HCT116 (cell line): ENCODE results near the gene HGS. TPM values are rescaled to one million over a fixed set of nuclear protein-coding genes. Genes with fewer than 3 reads are reported as not detected.

Source experiments
- ATAC-seq: fragments of 200-7000 bp; cut with Tn5 transposase; 2 replicates; pipeline ENCODE4 v1.9.1; 2020; ENCODE audit warnings: mild to moderate bottlenecking, moderate library complexity
- BruUV-seq: library from RNA; stranded (reverse); fragments of 400-500 nt; replicated peaks from 2 replicates; lab custom pipeline; 2021; lab: Mats Ljungman, UMichigan
- CTCF ChIA-PET: fragments of 300-600 bp; sonication (Branson Sonifier 250); formaldehyde crosslinking; loops from one replicate; lab custom pipeline; 2021; ENCODE audit warnings: antibody characterized with exemption; lab: Charles Lee
- POLR2A ChIA-PET: fragments of 300-600, 350-600 bp; sonication (Branson Sonifier 250); formaldehyde crosslinking; loops from one replicate; lab custom pipeline; 2021; ENCODE audit warnings: antibody characterized with exemption; lab: Charles Lee
- RAD21 ChIA-PET, 2 experiments: fragments of 300-600 bp; sonication (Branson Sonifier 250); formaldehyde crosslinking; loops; one replicate each; lab custom pipeline; 2023; ENCODE audit warnings: low total read pairs in 2 of 2; ENCODE audit not compliant: uncharacterized antibody in 2 of 2, unreplicated experiment in 2 of 2, low non-redundant PET in 1 of 2; lab: Charles Lee
- DNase-seq: peaks from one replicate; pipeline ENCODE4 v3.0.0-alpha.2; 2010; ENCODE audit warnings: low read depth, low spot score
- H2AFZ ChIP-seq: fragments of 200-600 bp; shearing (Covaris generic), sonication (generic); 2 replicates; pipeline ENCODE4 v1.6.1; 2017; ENCODE audit warnings: low read depth, mixed run types, mixed read lengths, antibody characterized with exemption, low read length; ENCODE audit not compliant: poor library complexity, severe bottlenecking
- H3K27ac ChIP-seq: 2 replicates; pipeline ENCODE4 v1.5.1; 2012; ENCODE audit warnings: low read depth, low read length
- H3K27me3 ChIP-seq: fragments of 200-600 bp; sonication (generic); 2 replicates; pipeline ENCODE4 v1.6.1; 2016; ENCODE audit warnings: mixed run types, low read length, mixed read lengths; ENCODE audit not compliant: insufficient read depth
- H3K36me3 ChIP-seq, 2 experiments: fragments of 200-500 bp in 1 of 2; fragments of 200-600 bp in 1 of 2; sonication (Bioruptor generic) in 1 of 2; sonication (generic) in 1 of 2; 2 replicates each; pipeline versions ENCODE4 v1.5.1 to v1.6.1; 2014 to 2016; ENCODE audit warnings: low read length in 2 of 2, inconsistent platforms in 1 of 2, mixed read lengths in 1 of 2, mixed run types in 1 of 2; ENCODE audit not compliant: insufficient read depth in 2 of 2, control insufficient read depth in 1 of 2
- H3K4me1 ChIP-seq, 2 experiments: fragments of 200-600 bp in 1 of 2; sonication (generic) in 1 of 2; 2 replicates each; pipeline versions ENCODE4 v1.5.1 to v1.6.1; 2012 to 2017; ENCODE audit warnings: low read length in 2 of 2, inconsistent platforms in 1 of 2, mild to moderate bottlenecking in 1 of 2, mixed read lengths in 1 of 2, mixed run types in 1 of 2, moderate library complexity in 1 of 2; ENCODE audit not compliant: insufficient read depth in 2 of 2, control insufficient read depth in 1 of 2
- H3K4me2 ChIP-seq: fragments of 200-600 bp; sonication (generic); 2 replicates; pipeline ENCODE4 v1.6.1; 2017; ENCODE audit warnings: mixed run types, low read length, mixed read lengths
- H3K4me3 ChIP-seq, 2 experiments: fragments of 200-600 bp in 1 of 2; sonication (generic) in 1 of 2; replicated peaks in 1 of 2; 2 replicates each; pipeline ENCODE4 v1.5.1; 2011 to 2016; ENCODE audit warnings: low read length in 2 of 2, control low read depth in 1 of 2, low read depth in 1 of 2, mild to moderate bottlenecking in 1 of 2, mixed read lengths in 1 of 2, mixed run types in 1 of 2
- H3K79me2 ChIP-seq: fragments of 200-600 bp; sonication (generic); 2 replicates; pipeline ENCODE4 v1.6.1; 2017; ENCODE audit warnings: mild to moderate bottlenecking, mixed run types, low read length, moderate library complexity, mixed read lengths; ENCODE audit not compliant: insufficient read depth
- H3K9ac ChIP-seq: fragments of 200-600 bp; sonication (generic); 2 replicates; pipeline ENCODE4 v1.6.1; 2016; ENCODE audit warnings: low read length, mixed read lengths
- H3K9me2 ChIP-seq: fragments of 200-600 bp; sonication (generic), shearing (Covaris generic); 2 replicates; pipeline ENCODE4 v1.6.1; 2017; ENCODE audit warnings: mixed run types, mild to moderate bottlenecking, moderate library complexity; ENCODE audit not compliant: insufficient read depth
- H3K9me3 ChIP-seq, 2 experiments: fragments of 200-500 bp in 1 of 2; fragments of 200-600 bp in 1 of 2; sonication (Bioruptor generic) in 1 of 2; sonication (generic) in 1 of 2; 2 replicates each; pipeline ENCODE4 v1.6.1; 2014 to 2017; ENCODE audit warnings: low read length in 2 of 2, mixed read lengths in 2 of 2, inconsistent platforms in 1 of 2, low read depth in 1 of 2, mild to moderate bottlenecking in 1 of 2, mixed run types in 1 of 2, moderate library complexity in 1 of 2; ENCODE audit not compliant: control insufficient read depth in 1 of 2, insufficient read depth in 1 of 2
- H4K20me1 ChIP-seq: fragments of 200-600 bp; sonication (generic), shearing (Covaris generic); 2 replicates; pipeline ENCODE4 v1.6.1; 2017; ENCODE audit warnings: mixed run types, mild to moderate bottlenecking, moderate library complexity; ENCODE audit not compliant: insufficient read depth
- CBX3 ChIP-seq: IDR thresholded peaks from 2 replicates; pipeline ENCODE4 v1.6.1; 2012; ENCODE audit warnings: low read depth
- EZH2 ChIP-seq: fragments of 200-600 bp; sonication (generic); IDR thresholded peaks from 2 replicates; pipeline ENCODE4 v1.6.1; 2017; ENCODE audit warnings: antibody characterized with exemption, mixed run types
- EZH2phosphoT487 ChIP-seq: fragments of 200-600 bp; IDR thresholded peaks from 2 replicates; pipeline ENCODE4 v1.6.1; 2018; ENCODE audit warnings: antibody characterized with exemption, borderline replicate concordance
- POLR2A ChIP-seq: IDR thresholded peaks from 2 replicates; pipeline ENCODE4 v1.7.0; 2011; ENCODE audit warnings: borderline replicate concordance; ENCODE audit not compliant: insufficient read depth, insufficient read length; ENCODE audit errors: extremely low read depth
- RAD21 ChIP-seq: IDR thresholded peaks from 2 replicates; pipeline ENCODE4 v1.6.1; 2012; ENCODE audit warnings: low read depth, mild to moderate bottlenecking
- SIN3A ChIP-seq: IDR thresholded peaks from 2 replicates; pipeline ENCODE4 v1.6.1; 2012; ENCODE audit warnings: low read depth
- SP1 ChIP-seq: IDR thresholded peaks from 2 replicates; pipeline ENCODE4 v1.6.1; 2012; ENCODE audit warnings: low read depth
- SRF ChIP-seq: IDR thresholded peaks from 2 replicates; pipeline ENCODE4 v1.6.1; 2012; ENCODE audit warnings: low read depth
- ZFX ChIP-seq: fragments of 450-650 bp; IDR thresholded peaks from 2 replicates; pipeline ENCODE4 v1.6.1; 2017
- ZNF274 ChIP-seq: fragments of 200-500 bp; sonication (Bioruptor generic); IDR thresholded peaks from 2 replicates; pipeline ENCODE4 v1.6.1; 2014; ENCODE audit warnings: mild to moderate bottlenecking, low read depth, low read length, inconsistent platforms
- intact Hi-C: fragments of 100-400 bp; cut with micrococcal nuclease; formaldehyde crosslinking; loops from 2 replicates; pipeline ENCODE4 v1.10.0; 2022
- total RNA-seq: library from RNA; stranded (reverse); gene quantifications from one replicate; pipeline ENCODE4 v1.2.1, GENCODE V29; 2021; ENCODE audit not compliant: unreplicated experiment
- TF ChIP-seq, protein P1 (sequence below): IDR thresholded peaks from 2 replicates; pipeline ENCODE4 v1.6.1; 2011; ENCODE audit warnings: mild to moderate bottlenecking, low read length, moderate library complexity; ENCODE audit not compliant: insufficient replicate concordance; ENCODE audit errors: extremely low read depth
- TF ChIP-seq, protein P2 (sequence below), 3 experiments: fragments of 200-600 bp in 1 of 3; sonication (generic) in 1 of 3; IDR thresholded peaks in 2 of 3; conservative IDR thresholded peaks in 1 of 3; 2 replicates each; pipeline ENCODE4 v1.5.1; 2012 to 2017; ENCODE audit warnings: low read depth in 2 of 3, low read length in 2 of 3, antibody characterized with exemption in 1 of 3, borderline replicate concordance in 1 of 3, control low read depth in 1 of 3, mild to moderate bottlenecking in 1 of 3, mixed read lengths in 1 of 3, mixed run types in 1 of 3, moderate library complexity in 1 of 3; ENCODE audit not compliant: insufficient read depth in 1 of 3
- TF ChIP-seq, protein P3 (sequence below): IDR thresholded peaks from 2 replicates; pipeline ENCODE4 v1.6.1; 2012

Gene HGS
- total RNA-seq, 1 experiment from 2014 or later = 231 TPM

DNA sequence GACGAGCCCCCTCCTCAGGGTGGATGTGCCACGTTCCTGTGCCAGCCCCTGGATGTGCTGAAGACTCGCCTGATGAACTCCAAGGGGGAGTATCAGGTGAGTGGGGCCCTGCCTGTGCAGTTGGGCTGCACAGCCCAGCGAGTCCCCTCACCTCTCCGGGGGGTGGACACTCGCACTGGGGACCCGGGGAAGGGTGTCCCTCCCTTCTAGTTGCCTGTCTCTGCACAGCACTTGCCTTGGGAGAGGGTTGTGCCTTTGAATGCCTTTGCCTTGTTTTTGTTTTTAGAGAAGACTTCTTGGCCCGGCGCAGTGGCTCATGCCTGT is 33.9 kb downstream of the HGS start:
- DNase-seq = no peak
- Histone ChIP-seq H3K9me3 (no peaks in the 10 kb centered on the region), H2AFZ (no peak overlapping the region), H3K27me3 (no peaks in the 10 kb centered on the region), H3K4me2 (no peak overlapping the region), H3K4me1 (peaks cover 29 to 31% of the 10 kb centered on the region in 2 experiments), H3K27ac (no peak overlapping the region), H3K36me3 (peaks cover 3 to 5% of the 10 kb centered on the region in 2 experiments; a peak in 3 of 4 replicates), H4K20me1 (no peaks in the 10 kb centered on the region), H3K9ac (no peak overlapping the region), H3K9me2 (no peaks in the 10 kb centered on the region), H3K79me2 (peaks cover 29% of the 10 kb centered on the region), H3K4me3 (no peak overlapping the region)
- no peak for ATAC-seq
- intact Hi-C loops = no loop called here
- POLR2A ChIA-PET = no interaction called here
- CTCF ChIA-PET = no interaction called here
- TF ChIP-seq, protein P1, sequence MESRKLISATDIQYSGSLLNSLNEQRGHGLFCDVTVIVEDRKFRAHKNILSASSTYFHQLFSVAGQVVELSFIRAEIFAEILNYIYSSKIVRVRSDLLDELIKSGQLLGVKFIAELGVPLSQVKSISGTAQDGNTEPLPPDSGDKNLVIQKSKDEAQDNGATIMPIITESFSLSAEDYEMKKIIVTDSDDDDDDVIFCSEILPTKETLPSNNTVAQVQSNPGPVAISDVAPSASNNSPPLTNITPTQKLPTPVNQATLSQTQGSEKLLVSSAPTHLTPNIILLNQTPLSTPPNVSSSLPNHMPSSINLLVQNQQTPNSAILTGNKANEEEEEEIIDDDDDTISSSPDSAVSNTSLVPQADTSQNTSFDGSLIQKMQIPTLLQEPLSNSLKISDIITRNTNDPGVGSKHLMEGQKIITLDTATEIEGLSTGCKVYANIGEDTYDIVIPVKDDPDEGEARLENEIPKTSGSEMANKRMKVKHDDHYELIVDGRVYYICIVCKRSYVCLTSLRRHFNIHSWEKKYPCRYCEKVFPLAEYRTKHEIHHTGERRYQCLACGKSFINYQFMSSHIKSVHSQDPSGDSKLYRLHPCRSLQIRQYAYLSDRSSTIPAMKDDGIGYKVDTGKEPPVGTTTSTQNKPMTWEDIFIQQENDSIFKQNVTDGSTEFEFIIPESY = no peak
- TF ChIP-seq EZH2 (no peak), RAD21 (no peak), CBX3 (no peak)
- no TSS peak for BruUV-seq
- RAD21 ChIA-PET = no interaction called here

DNA sequence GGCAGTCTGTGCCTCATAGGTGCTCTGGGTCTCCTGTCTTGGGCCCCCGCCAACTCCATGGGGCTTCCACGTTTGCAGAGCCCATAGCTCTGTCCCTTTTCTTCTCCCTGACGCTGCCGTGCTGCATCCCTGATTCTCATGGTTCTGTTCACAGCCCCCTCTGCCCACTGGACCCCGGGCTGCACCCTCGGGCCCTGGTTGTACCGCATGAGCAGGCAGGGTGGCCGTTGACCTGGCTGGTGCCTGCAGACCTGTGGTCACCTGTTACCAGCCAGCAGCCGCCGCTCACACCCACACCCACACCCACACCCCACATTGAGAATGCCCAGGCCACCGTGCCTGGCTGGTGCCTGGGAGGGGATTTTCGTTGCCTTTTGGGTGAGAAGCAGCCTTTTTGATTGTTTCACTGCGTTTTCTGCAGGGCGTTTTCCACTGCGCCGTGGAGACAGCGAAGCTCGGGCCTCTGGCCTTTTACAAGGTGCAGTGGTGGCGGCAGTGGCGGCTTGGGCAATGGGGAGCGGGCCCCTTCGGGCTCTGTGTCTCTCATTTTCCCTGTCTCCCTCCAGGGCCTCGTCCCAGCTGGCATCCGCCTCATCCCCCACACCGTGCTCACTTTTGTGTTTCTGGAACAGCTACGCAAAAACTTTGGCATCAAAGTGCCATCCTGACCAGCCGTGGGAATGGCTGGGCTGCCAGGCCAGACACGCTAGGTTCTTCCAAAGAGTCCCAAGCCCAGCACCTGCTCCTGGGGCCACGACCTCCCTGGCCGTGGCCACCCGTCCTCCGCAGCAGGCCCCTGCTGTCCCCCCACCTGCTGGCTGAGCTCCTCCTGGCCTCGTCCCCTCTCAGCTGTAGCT is 35.8 kb downstream of the HGS start:
- ChIA-PET POLR2A (interaction anchor here (0.9 kb wide), 1 partner anchor 113 kb away, joined by 3 read pairs; the partner anchor contains the start of gene MCRIP1), RAD21 (no interaction called here), CTCF (interaction anchor here (0.6 kb wide), 1 partner anchor 137 kb away, joined by 3 read pairs; no protein-coding TSS in a partner anchor)
- H3K9me2 ChIP-seq = no peaks in the 10 kb centered on the region
- peaks cover 3 to 5% of the 10 kb centered on the region in 2 experiments; a peak in 3 of 4 replicates for H3K36me3 ChIP-seq
- no TSS peak for BruUV-seq
- no peak overlapping the region for H3K4me2 ChIP-seq
- no peak overlapping the region for H2AFZ ChIP-seq
- no peak overlapping the region for H3K9ac ChIP-seq
- ATAC-seq = no peak
- H3K27ac ChIP-seq = no peak overlapping the region; the same call in 1 of the 2 replicates
- no peak for DNase-seq
- H3K27me3 ChIP-seq = no peaks in the 10 kb centered on the region
- no peaks in the 10 kb centered on the region for H3K9me3 ChIP-seq
- H3K79me2 ChIP-seq = peaks cover 10% of the 10 kb centered on the region; the same call in 1 of the 2 replicates
- intact Hi-C loops = no loop called here
- H4K20me1 ChIP-seq = no peaks in the 10 kb centered on the region
- no peak overlapping the region for H3K4me3 ChIP-seq
- H3K4me1 ChIP-seq = peaks cover 34 to 37% of the 10 kb centered on the region in 2 experiments
- TF ChIP-seq ZFX (no peak), SRF (no peak), SIN3A (no peak), SP1 (no peak), ZNF274 (no peak), EZH2phosphoT487 (no peak), POLR2A (no peak)
- TF ChIP-seq, protein P1 = no peak
- TF ChIP-seq, protein P2, sequence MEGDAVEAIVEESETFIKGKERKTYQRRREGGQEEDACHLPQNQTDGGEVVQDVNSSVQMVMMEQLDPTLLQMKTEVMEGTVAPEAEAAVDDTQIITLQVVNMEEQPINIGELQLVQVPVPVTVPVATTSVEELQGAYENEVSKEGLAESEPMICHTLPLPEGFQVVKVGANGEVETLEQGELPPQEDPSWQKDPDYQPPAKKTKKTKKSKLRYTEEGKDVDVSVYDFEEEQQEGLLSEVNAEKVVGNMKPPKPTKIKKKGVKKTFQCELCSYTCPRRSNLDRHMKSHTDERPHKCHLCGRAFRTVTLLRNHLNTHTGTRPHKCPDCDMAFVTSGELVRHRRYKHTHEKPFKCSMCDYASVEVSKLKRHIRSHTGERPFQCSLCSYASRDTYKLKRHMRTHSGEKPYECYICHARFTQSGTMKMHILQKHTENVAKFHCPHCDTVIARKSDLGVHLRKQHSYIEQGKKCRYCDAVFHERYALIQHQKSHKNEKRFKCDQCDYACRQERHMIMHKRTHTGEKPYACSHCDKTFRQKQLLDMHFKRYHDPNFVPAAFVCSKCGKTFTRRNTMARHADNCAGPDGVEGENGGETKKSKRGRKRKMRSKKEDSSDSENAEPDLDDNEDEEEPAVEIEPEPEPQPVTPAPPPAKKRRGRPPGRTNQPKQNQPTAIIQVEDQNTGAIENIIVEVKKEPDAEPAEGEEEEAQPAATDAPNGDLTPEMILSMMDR (IDR thresholded peaks at IDR 0.05 in 2 of 3, conservative IDR thresholded peaks at IDR 0.05 in 1 of 3; ENCODE audit: borderline replicate concordance in 1 of 3, insufficient read depth in 1 of 3, low read depth in 2 of 3, low read length in 2 of 3) = no peak
- TF ChIP-seq, protein P3, sequence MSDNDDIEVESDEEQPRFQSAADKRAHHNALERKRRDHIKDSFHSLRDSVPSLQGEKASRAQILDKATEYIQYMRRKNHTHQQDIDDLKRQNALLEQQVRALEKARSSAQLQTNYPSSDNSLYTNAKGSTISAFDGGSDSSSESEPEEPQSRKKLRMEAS = no peak
- TF ChIP-seq, all 23 proteins: peak for 0
